ENCODE measurements around the gene IMPG1.

Gene IMPG1

DNA sequence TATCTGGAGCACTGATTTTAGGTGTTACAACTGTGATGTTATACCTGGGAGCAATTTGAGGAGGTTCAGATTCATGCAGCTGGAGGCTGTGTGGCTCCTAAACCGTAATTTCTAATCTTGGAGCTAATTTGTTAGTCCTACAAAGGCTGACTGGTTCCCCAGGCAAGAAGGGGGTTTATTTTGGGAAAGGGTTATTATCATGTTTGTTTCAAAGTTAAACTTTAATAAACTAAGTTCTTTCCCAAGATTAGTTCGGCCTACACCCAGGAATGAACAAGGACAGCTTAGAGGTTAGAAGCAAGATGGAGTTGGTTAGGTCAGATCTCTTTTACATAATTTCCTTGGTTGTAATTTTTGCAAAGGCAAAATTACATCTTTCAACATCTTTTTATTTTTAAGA, 187.6 kb downstream of the IMPG1 start:
- H3K4me1 ChIP-seq (ENCODE audit: low read depth, poor library complexity, severe bottlenecking): no peaks in the 10 kb centered on the region
- no peak overlapping the region for H3K4me3 ChIP-seq (IDR thresholded peaks at IDR 0.05; ENCODE audit: insufficient read depth, low read depth, low read length)
- no peaks in the 10 kb centered on the region for H3K79me2 ChIP-seq (ENCODE audit: insufficient read depth, low read depth)
- H3K36me3 ChIP-seq (ENCODE audit: insufficient read depth): no peaks in the 10 kb centered on the region
- H4K20me1 ChIP-seq (ENCODE audit: insufficient read depth): no peaks in the 10 kb centered on the region
- no peak overlapping the region for H3K9ac ChIP-seq
- no peak overlapping the region for H3K4me2 ChIP-seq
- no peak overlapping the region for H3K27ac ChIP-seq
- no peak overlapping the region for H2AFZ ChIP-seq (ENCODE audit: low read depth)
- TF ChIP-seq CTCF (conservative IDR thresholded peaks at IDR 0.05; ENCODE audit: low read depth, low read length): no peak
- no peaks in the 10 kb centered on the region for H3K27me3 ChIP-seq (ENCODE audit: insufficient read depth, low read depth)

GRCh38 chr6:75882734-75883133, 189.7 kb downstream of the IMPG1 start:
- H3K4me2 ChIP-seq: no peak overlapping the region
- H3K9ac ChIP-seq: no peak overlapping the region
- no peaks in the 10 kb centered on the region for H3K4me1 ChIP-seq (ENCODE audit: low read depth, poor library complexity, severe bottlenecking)
- H3K36me3 ChIP-seq (ENCODE audit: insufficient read depth): no peaks in the 10 kb centered on the region
- H3K4me3 ChIP-seq (IDR thresholded peaks at IDR 0.05; ENCODE audit: insufficient read depth, low read depth, low read length): no peak overlapping the region
- TF ChIP-seq CTCF (conservative IDR thresholded peaks at IDR 0.05; ENCODE audit: low read depth, low read length): no peak
- H4K20me1 ChIP-seq (ENCODE audit: insufficient read depth): no peaks in the 10 kb centered on the region
- no peaks in the 10 kb centered on the region for H3K79me2 ChIP-seq (ENCODE audit: insufficient read depth, low read depth)
- H3K27ac ChIP-seq: no peak overlapping the region
- H2AFZ ChIP-seq (ENCODE audit: low read depth): no peak overlapping the region
- no peaks in the 10 kb centered on the region for H3K27me3 ChIP-seq (ENCODE audit: insufficient read depth, low read depth)

- Histone ChIP-seq H2AFZ (ENCODE audit: low read depth) (no peak overlapping the region), H3K9ac (no peak overlapping the region), H3K4me3 (IDR thresholded peaks at IDR 0.05; ENCODE audit: insufficient read depth, low read depth, low read length) (no peak overlapping the region), H3K4me1 (ENCODE audit: low read depth, poor library complexity, severe bottlenecking) (no peaks in the 10 kb centered on the region), H3K27me3 (ENCODE audit: insufficient read depth, low read depth) (no peaks in the 10 kb centered on the region), H3K79me2 (ENCODE audit: insufficient read depth, low read depth) (no peaks in the 10 kb centered on the region), H4K20me1 (ENCODE audit: insufficient read depth) (no peaks in the 10 kb centered on the region), H3K4me2 (no peak overlapping the region), H3K27ac (no peak overlapping the region), H3K36me3 (ENCODE audit: insufficient read depth) (no peaks in the 10 kb centered on the region)
- TF ChIP-seq CTCF (conservative IDR thresholded peaks at IDR 0.05; ENCODE audit: low read depth, low read length): no peak
Measured at GRCh38 chr6:75880305-75880704, 192.2 kb downstream of the IMPG1 start.

DNA sequence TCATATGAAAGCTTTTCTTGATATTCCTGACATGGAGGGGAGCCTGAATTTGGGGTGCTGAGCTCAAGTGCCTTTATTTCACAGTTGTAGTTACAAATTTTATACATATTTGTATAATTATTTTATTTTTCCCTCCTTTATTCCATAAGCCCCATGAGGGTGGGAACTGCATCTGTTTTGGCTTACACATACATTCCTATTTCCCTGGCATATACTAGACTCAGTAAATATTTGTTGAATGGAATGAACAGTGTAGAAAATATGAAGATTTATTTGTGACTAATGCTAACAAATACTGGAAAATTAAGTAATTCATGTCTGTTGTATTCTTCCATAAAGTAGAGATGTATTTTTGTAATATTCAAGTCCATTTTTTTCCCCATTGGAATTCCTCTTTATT, 196.3 kb downstream of the IMPG1 start:
- Histone ChIP-seq H3K9ac (no peak overlapping the region), H4K20me1 (ENCODE audit: insufficient read depth) (no peaks in the 10 kb centered on the region), H3K4me2 (no peak overlapping the region), H3K4me3 (IDR thresholded peaks at IDR 0.05; ENCODE audit: insufficient read depth, low read depth, low read length) (no peak overlapping the region), H3K36me3 (ENCODE audit: insufficient read depth) (no peaks in the 10 kb centered on the region), H3K27ac (no peak overlapping the region), H3K27me3 (ENCODE audit: insufficient read depth, low read depth) (no peaks in the 10 kb centered on the region), H2AFZ (ENCODE audit: low read depth) (no peak overlapping the region), H3K79me2 (ENCODE audit: insufficient read depth, low read depth) (no peaks in the 10 kb centered on the region), H3K4me1 (ENCODE audit: low read depth, poor library complexity, severe bottlenecking) (no peaks in the 10 kb centered on the region)
- TF ChIP-seq CTCF (conservative IDR thresholded peaks at IDR 0.05; ENCODE audit: low read depth, low read length): no peak

- Histone ChIP-seq H2AFZ (ENCODE audit: low read depth) (no peak overlapping the region), H3K27me3 (ENCODE audit: insufficient read depth, low read depth) (no peaks in the 10 kb centered on the region), H3K4me1 (ENCODE audit: low read depth, poor library complexity, severe bottlenecking) (no peaks in the 10 kb centered on the region), H4K20me1 (ENCODE audit: insufficient read depth) (no peaks in the 10 kb centered on the region), H3K36me3 (ENCODE audit: insufficient read depth) (no peaks in the 10 kb centered on the region), H3K79me2 (ENCODE audit: insufficient read depth, low read depth) (no peaks in the 10 kb centered on the region), H3K9ac (no peak overlapping the region), H3K4me3 (IDR thresholded peaks at IDR 0.05; ENCODE audit: insufficient read depth, low read depth, low read length) (no peak overlapping the region), H3K27ac (no peak overlapping the region), H3K4me2 (no peak overlapping the region)
- TF ChIP-seq CTCF (conservative IDR thresholded peaks at IDR 0.05; ENCODE audit: low read depth, low read length): no peak
Measured at GRCh38 chr6:75874224-75874623, 198.2 kb downstream of the IMPG1 start.

Data from KMS-11 (cell line).